Ramos (cell line): ENCODE measurements around the gene SLK.

Experiments
- in situ Hi-C: fragments of 300-500 bp; cut with MboI; formaldehyde crosslinking; loops from one replicate; pipeline ENCODE4 v1.14.3; 2022; ENCODE audit warnings: low sequenced_read_pairs; ENCODE audit not compliant: unreplicated experiment

Gene SLK

DNA sequence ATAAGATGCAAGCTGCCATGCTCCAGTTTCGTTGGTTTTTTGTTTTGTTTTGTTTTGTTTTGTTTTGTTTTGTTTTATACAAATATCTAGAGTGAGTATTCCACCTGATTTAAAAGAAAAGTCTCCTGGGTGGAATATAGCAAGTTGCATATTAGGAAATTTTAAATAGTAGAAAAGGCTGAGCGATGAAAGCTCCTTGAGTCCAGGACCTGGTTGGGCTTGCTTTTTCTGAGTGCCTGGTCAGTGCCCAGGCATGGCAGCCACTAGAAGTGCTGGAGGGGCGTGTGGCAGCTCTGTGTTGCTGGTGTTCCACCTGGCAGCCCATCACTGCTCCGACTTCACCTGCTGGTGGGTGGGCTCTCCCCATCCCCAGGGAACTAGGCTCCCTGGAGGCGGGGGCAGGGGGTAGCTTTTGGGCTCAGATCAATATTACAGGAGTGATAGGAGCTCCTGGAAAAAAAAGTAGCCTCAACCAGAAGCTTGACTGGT is 110.8 kb downstream of the SLK start:
- in situ Hi-C loops, result no loop called here
